Osteoblast (primary cell): ENCODE results near the gene AKR1B15. TPM values are rescaled to one million over a fixed set of nuclear protein-coding genes. Genes with fewer than 3 reads are reported as not detected.

Experiments used
- DNase-seq: peaks from one replicate; pipeline ENCODE4 v3.0.0; 2011; ENCODE audit warnings: low spot score, mixed read lengths; ENCODE audit not compliant: insufficient read length; ENCODE audit errors: missing footprints
- H2AFZ ChIP-seq: 2 replicates; pipeline ENCODE4 v1.6.0; 2011; ENCODE audit warnings: mild to moderate bottlenecking, low read length
- H3K27ac ChIP-seq: 2 replicates; pipeline ENCODE4 v1.5.1; 2011; ENCODE audit warnings: mild to moderate bottlenecking, low read depth, low read length, moderate library complexity
- H3K27me3 ChIP-seq: 2 replicates; pipeline ENCODE4 v1.6.0; 2012; ENCODE audit warnings: mild to moderate bottlenecking, control low read depth, inconsistent platforms, low read length, moderate library complexity; ENCODE audit not compliant: insufficient read depth
- H3K36me3 ChIP-seq: 2 replicates; pipeline ENCODE4 v1.5.1; 2011; ENCODE audit warnings: mild to moderate bottlenecking, low read length, control low read depth, moderate library complexity; ENCODE audit not compliant: insufficient read depth
- H3K4me1 ChIP-seq: 2 replicates; pipeline ENCODE4 v1.5.1; 2011; ENCODE audit warnings: mild to moderate bottlenecking, low read length, control low read depth, moderate library complexity; ENCODE audit not compliant: insufficient read depth
- H3K4me2 ChIP-seq: 2 replicates; pipeline ENCODE4 v1.6.0; 2011; ENCODE audit warnings: mild to moderate bottlenecking, low read length; ENCODE audit not compliant: insufficient read depth
- H3K4me3 ChIP-seq: fragments of 200-600 bp; sonication (generic); 3 replicates; pipeline ENCODE4 v1.5.1; 2012; ENCODE audit warnings: mild to moderate bottlenecking, low read length, inconsistent platforms; ENCODE audit not compliant: insufficient read depth
- H3K79me2 ChIP-seq: 2 replicates; pipeline ENCODE4 v1.6.0; 2012; ENCODE audit warnings: mild to moderate bottlenecking, low read length, control low read depth, inconsistent platforms; ENCODE audit not compliant: insufficient read depth
- H3K9me3 ChIP-seq: 2 replicates; pipeline ENCODE4 v1.5.1; 2011; ENCODE audit warnings: low read depth, low read length, control low read depth
- H4K20me1 ChIP-seq: 2 replicates; pipeline ENCODE4 v1.6.0; 2012; ENCODE audit warnings: mild to moderate bottlenecking, low read length, control low read depth; ENCODE audit not compliant: insufficient read depth
- CTCF ChIP-seq: IDR thresholded peaks from 2 replicates; pipeline ENCODE4 v1.5.1; 2011; ENCODE audit warnings: mild to moderate bottlenecking, low read depth, low read length, moderate library complexity; ENCODE audit errors: extremely low read depth
- total RNA-seq: library from RNA; depleted of rRNA; stranded (reverse); fragments of >200 nt; gene quantifications from 2 replicates; pipeline ENCODE4 v1.2.3, GENCODE V29; 2012

Gene AKR1B15
- total RNA-seq: 0.29 and 0.36 TPM in 2 replicates

DNA sequence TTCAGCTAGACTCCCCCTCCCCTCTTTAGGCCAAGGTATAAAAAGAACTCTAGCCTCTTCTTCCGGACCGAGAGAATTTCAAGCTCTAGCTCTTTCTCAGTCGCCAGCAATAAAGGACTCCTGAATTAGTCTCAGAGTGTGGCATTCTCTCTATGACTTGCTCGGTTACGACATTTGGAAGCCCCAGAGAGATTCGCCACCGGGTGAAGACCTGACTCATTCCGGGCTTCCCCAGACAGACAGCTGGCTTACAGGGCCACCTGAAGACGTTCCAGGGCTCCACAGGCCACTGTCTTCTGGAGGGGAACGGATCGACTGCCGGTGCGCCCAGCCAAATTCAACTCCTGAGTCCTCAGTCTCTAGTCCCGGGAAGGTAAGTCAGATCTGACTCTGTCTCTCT lies at the start of gene AKR1B15:
Gene AKR1B15, plus strand, starts transcription at position 234 of the 400 bp plus-strand sequence. CDS start 15,510 bp downstream, outside the sequence.
- no peak for TF ChIP-seq CTCF
- Histone ChIP-seq H4K20me1 (no peaks in the 10 kb centered on the region), H3K27me3 (peaks cover 15% of the 10 kb centered on the region), H2AFZ (no peak within 1 kb of the TSS), H3K9me3 (no peaks in the 10 kb centered on the region), H3K79me2 (no peaks in the 10 kb centered on the region), H3K27ac (no peak within 1 kb of the TSS), H3K4me3 (peak within 1 kb of the TSS; percentile 72), H3K36me3 (no peaks in the 10 kb centered on the region), H3K4me2 (peak within 1 kb of the TSS; percentile 89), H3K4me1 (peaks cover 12% of the 10 kb centered on the region)
- no peak for DNase-seq

DNA sequence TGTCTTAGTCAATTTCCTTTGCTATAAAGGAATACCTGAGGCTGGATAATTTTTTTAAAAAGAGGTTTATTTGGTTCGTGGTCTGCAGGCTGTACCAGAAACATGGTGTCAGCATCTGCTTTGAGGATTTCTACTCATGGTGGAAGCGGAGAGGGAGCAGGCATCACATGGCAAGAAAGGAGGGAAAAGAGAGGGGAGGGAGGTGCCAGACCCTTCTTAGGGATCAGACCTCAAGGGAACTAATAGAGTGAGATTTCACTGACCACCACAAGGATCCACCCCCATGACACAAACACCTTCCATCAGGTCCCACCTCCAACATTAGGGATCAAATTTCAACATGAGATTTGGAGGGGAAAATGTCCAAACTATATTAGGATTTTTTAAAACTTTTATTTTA lies 48.5 kb upstream of the AKR1B15 start:
- Histone ChIP-seq H3K4me1 (no peaks in the 10 kb centered on the region), H2AFZ (no peak overlapping the region), H3K4me2 (no peak overlapping the region), H3K27ac (no peak overlapping the region), H3K27me3 (no peaks in the 10 kb centered on the region), H4K20me1 (no peaks in the 10 kb centered on the region), H3K36me3 (no peaks in the 10 kb centered on the region), H3K9me3 (no peaks in the 10 kb centered on the region), H3K4me3 (no peak overlapping the region), H3K79me2 (no peaks in the 10 kb centered on the region)
- TF ChIP-seq CTCF: no peak
- DNase-seq: no peak

DNA sequence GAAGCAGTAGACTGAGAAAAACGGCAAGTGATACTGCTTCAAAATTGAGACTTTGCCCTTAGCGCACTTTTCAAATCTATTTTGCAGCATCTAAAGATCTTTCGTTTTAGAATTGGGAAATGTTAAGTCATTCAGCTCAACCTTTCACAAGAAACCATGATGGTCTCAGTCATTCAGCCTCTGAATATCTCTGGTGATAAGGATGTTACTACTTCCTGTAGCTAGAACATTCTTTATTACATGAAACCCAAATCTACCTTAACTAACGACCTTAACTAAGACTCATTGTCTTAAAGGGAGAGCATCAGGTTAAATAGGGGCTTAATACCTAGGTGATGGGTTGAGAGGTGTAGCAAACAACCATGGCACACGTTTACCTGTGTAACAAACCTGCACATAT lies 47.9 kb upstream of the AKR1B15 start:
- H3K4me2 ChIP-seq: no peak overlapping the region
- TF ChIP-seq CTCF: no peak
- H3K79me2 ChIP-seq: no peaks in the 10 kb centered on the region
- peak overlapping the region; percentile 18 for H2AFZ ChIP-seq
- no peaks in the 10 kb centered on the region for H3K9me3 ChIP-seq
- DNase-seq: no peak
- H3K36me3 ChIP-seq: no peaks in the 10 kb centered on the region
- H3K27me3 ChIP-seq: no peaks in the 10 kb centered on the region
- H3K27ac ChIP-seq: no peak overlapping the region
- H4K20me1 ChIP-seq: no peaks in the 10 kb centered on the region
- H3K4me3 ChIP-seq: no peak overlapping the region
- H3K4me1 ChIP-seq: no peaks in the 10 kb centered on the region

DNA sequence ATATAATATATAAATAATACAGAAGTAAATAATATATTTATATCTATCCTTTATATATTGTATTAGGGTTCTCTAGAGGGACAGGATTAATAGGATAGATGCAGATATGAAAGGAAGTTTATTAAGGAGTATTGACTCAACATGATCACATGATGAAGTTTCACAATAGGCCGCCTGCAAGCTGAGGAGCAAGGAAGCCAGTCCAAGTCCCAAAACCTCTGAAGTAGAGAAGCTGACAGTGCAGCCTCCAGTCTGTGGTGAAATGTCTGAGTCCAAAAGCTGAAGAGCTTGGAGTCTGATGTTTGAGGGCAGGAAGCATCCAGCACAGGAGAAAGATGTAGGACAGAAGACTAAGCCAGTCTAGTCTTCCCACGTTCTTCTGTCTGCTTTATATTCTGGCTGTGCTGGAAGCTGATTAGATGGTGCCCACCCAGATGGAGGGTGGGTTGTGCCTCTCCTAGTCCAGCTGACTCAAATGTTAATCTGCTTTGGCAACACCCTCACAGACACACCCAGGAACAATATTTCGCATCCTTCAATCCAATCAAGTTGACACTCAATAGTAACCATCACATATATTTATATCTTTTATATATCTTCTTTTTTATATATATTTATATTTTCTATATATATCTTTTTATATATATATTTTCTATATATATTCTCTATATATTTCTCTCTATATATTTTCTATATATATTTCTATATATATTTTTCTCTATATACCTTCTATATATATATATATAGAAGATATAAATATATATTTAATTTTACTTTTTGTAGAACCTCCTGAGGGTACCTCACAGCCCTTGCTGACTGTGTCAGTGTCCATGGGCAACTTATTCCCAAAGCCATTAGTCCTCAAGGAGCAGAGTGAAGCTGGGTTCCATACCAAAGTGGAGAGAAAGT lies 46.2 kb upstream of the AKR1B15 start:
- no peak for DNase-seq
- Histone ChIP-seq H3K4me3 (no peak overlapping the region), H4K20me1 (no peaks in the 10 kb centered on the region), H3K27me3 (no peaks in the 10 kb centered on the region), H3K9me3 (no peaks in the 10 kb centered on the region), H3K4me2 (no peak overlapping the region), H3K36me3 (no peaks in the 10 kb centered on the region), H2AFZ (peak overlapping the region; percentile 88), H3K4me1 (no peaks in the 10 kb centered on the region), H3K27ac (no peak overlapping the region), H3K79me2 (no peaks in the 10 kb centered on the region)
- TF ChIP-seq CTCF: no peak
